ENCODE measurements around the gene CRAMP1. TPM values are rescaled to one million over a fixed set of nuclear protein-coding genes. Genes with fewer than 3 reads are reported as not detected.

Gene CRAMP1
- total RNA-seq, 1 donor from 2014 or later = 18.0 TPM

- no peaks in the 10 kb centered on the region for H3K36me3 ChIP-seq (ENCODE audit: insufficient read depth, low read length)
- H3K9me3 Mint-ChIP-seq (ENCODE audit: unreplicated experiment) = no peaks in the 10 kb centered on the region
- peaks cover 45% of the 10 kb centered on the region for H3K4me1 ChIP-seq (ENCODE audit: insufficient read depth, low read length)
- TF ChIP-seq EZH2 (IDR thresholded peaks at IDR 0.05; ENCODE audit: insufficient read depth, low read length) (no peak), CTCF (IDR thresholded peaks at IDR 0.05; ENCODE audit: insufficient read depth, low read depth, low read length) (no peak)
- H3K27me3 Mint-ChIP-seq (ENCODE audit: low read depth, unreplicated experiment) = no peaks in the 10 kb centered on the region
- no peak overlapping the region for H2AFZ ChIP-seq (ENCODE audit: low read depth, low read length)
- H3K4me3 ChIP-seq (ENCODE audit: insufficient read depth, low read depth, low read length) = no peak overlapping the region
- no peak overlapping the region for H3K27ac ChIP-seq (ENCODE audit: low read depth, low read length)
- H3K4me1 Mint-ChIP-seq (ENCODE audit: low read depth, unreplicated experiment) = peaks cover 27% of the 10 kb centered on the region
- H3K4me2 ChIP-seq (ENCODE audit: low read length) = peak overlapping the region; percentile 99
- no peak overlapping the region for H3K27ac Mint-ChIP-seq (ENCODE audit: unreplicated experiment)
- no peaks in the 10 kb centered on the region for H3K9me3 ChIP-seq (ENCODE audit: insufficient read depth, low read depth, low read length)
- FAIRE-seq = no peak
- H3K36me3 Mint-ChIP-seq (ENCODE audit: low read depth, unreplicated experiment) = no peaks in the 10 kb centered on the region
- peaks cover 84% of the 10 kb centered on the region for H3K79me2 ChIP-seq (ENCODE audit: insufficient read depth, low read length)
- DNase-seq (ENCODE audit: low read depth) = no peak
- no peaks in the 10 kb centered on the region for H3K27me3 ChIP-seq (ENCODE audit: insufficient read depth, low read length)
- H4K20me1 ChIP-seq (ENCODE audit: insufficient read depth, low read length) = peaks cover 70% of the 10 kb centered on the region
- no peak overlapping the region for H3K9ac ChIP-seq (ENCODE audit: low read length)
- no peak overlapping the region for H3K4me3 Mint-ChIP-seq (ENCODE audit: unreplicated experiment)
These were observed 97.2 kb downstream of the CRAMP1 start for GRCh38 chr16:1709356-1709755.

GRCh38 chr16:1710811-1711507 is 98.8 kb downstream of the CRAMP1 start:
- H2AFZ ChIP-seq (ENCODE audit: low read depth, low read length) = no peak overlapping the region
- peaks cover 40% of the 10 kb centered on the region for H3K4me1 ChIP-seq (ENCODE audit: insufficient read depth, low read length)
- no peaks in the 10 kb centered on the region for H3K27me3 ChIP-seq (ENCODE audit: insufficient read depth, low read length)
- no peak overlapping the region for H3K9ac ChIP-seq (ENCODE audit: low read length)
- TF ChIP-seq EZH2 (IDR thresholded peaks at IDR 0.05; ENCODE audit: insufficient read depth, low read length) (no peak), CTCF (IDR thresholded peaks at IDR 0.05; ENCODE audit: insufficient read depth, low read depth, low read length) (no peak)
- H3K4me3 Mint-ChIP-seq (ENCODE audit: unreplicated experiment) = no peak overlapping the region
- H3K9me3 ChIP-seq (ENCODE audit: insufficient read depth, low read depth, low read length) = no peaks in the 10 kb centered on the region
- peaks cover 86% of the 10 kb centered on the region for H4K20me1 ChIP-seq (ENCODE audit: insufficient read depth, low read length)
- H3K4me1 Mint-ChIP-seq (ENCODE audit: low read depth, unreplicated experiment) = peaks cover 26% of the 10 kb centered on the region
- DNase-seq (ENCODE audit: low read depth) (no peak), FAIRE-seq (no peak)
- no peak overlapping the region for H3K4me3 ChIP-seq (ENCODE audit: insufficient read depth, low read depth, low read length)
- H3K27ac ChIP-seq (ENCODE audit: low read depth, low read length) = no peak overlapping the region
- no peaks in the 10 kb centered on the region for H3K36me3 Mint-ChIP-seq (ENCODE audit: low read depth, unreplicated experiment)
- no peaks in the 10 kb centered on the region for H3K27me3 Mint-ChIP-seq (ENCODE audit: low read depth, unreplicated experiment)
- H3K79me2 ChIP-seq (ENCODE audit: insufficient read depth, low read length) = peaks cover 98% of the 10 kb centered on the region
- H3K4me2 ChIP-seq (ENCODE audit: low read length) = no peak overlapping the region
- H3K27ac Mint-ChIP-seq (ENCODE audit: unreplicated experiment) = no peak overlapping the region
- no peaks in the 10 kb centered on the region for H3K36me3 ChIP-seq (ENCODE audit: insufficient read depth, low read length)
- H3K9me3 Mint-ChIP-seq (ENCODE audit: unreplicated experiment) = no peaks in the 10 kb centered on the region

- H3K27me3 ChIP-seq (ENCODE audit: insufficient read depth, low read length) = no peaks in the 10 kb centered on the region
- TF ChIP-seq EZH2 (IDR thresholded peaks at IDR 0.05; ENCODE audit: insufficient read depth, low read length) (no peak), CTCF (IDR thresholded peaks at IDR 0.05; ENCODE audit: insufficient read depth, low read depth, low read length) (no peak)
- peak overlapping the region; percentile 39 for H3K9ac ChIP-seq (ENCODE audit: low read length)
- FAIRE-seq (no peak), DNase-seq (ENCODE audit: low read depth) (peak; percentile 52)
- Mint-ChIP-seq H3K4me1 (ENCODE audit: low read depth, unreplicated experiment) (peaks cover 25% of the 10 kb centered on the region), H3K27me3 (ENCODE audit: low read depth, unreplicated experiment) (no peaks in the 10 kb centered on the region), H3K36me3 (ENCODE audit: low read depth, unreplicated experiment) (no peaks in the 10 kb centered on the region), H3K9me3 (ENCODE audit: unreplicated experiment) (no peaks in the 10 kb centered on the region), H3K4me3 (ENCODE audit: unreplicated experiment) (no peak overlapping the region), H3K27ac (ENCODE audit: unreplicated experiment) (peak overlapping the region; percentile 62)
- no peak overlapping the region for H2AFZ ChIP-seq (ENCODE audit: low read depth, low read length)
- no peak overlapping the region for H3K4me3 ChIP-seq (ENCODE audit: insufficient read depth, low read depth, low read length)
- H3K9me3 ChIP-seq (ENCODE audit: insufficient read depth, low read depth, low read length) = no peaks in the 10 kb centered on the region
- H3K4me1 ChIP-seq (ENCODE audit: insufficient read depth, low read length) = peaks cover 34% of the 10 kb centered on the region
- no peak overlapping the region for H3K27ac ChIP-seq (ENCODE audit: low read depth, low read length)
- no peaks in the 10 kb centered on the region for H3K36me3 ChIP-seq (ENCODE audit: insufficient read depth, low read length)
- peaks cover 91% of the 10 kb centered on the region for H4K20me1 ChIP-seq (ENCODE audit: insufficient read depth, low read length)
- H3K4me2 ChIP-seq (ENCODE audit: low read length) = peak overlapping the region; percentile 64
- peaks cover 99% of the 10 kb centered on the region for H3K79me2 ChIP-seq (ENCODE audit: insufficient read depth, low read length)
These were observed 100.7 kb downstream of the CRAMP1 start for GRCh38 chr16:1712791-1713261.
